Measurements from ENCODE around the gene SUSD2. TPM values are rescaled to one million over a fixed set of nuclear protein-coding genes. Genes with fewer than 3 reads are reported as not detected.
"Not testable (repeated sequence)": the region's sequence is repeated elsewhere in the genome, so short reads cannot be mapped to it uniquely, and the experiment has no call there.

The SUSD2 gene
- total and polyA plus RNA-seq, 2 donors (not counting 1 experiment from before 2014, with no cell fraction given): 10.6 to 11.9 TPM

GRCh38 chr22:24181996-24182899, 961 bp downstream of the SUSD2 start:
- no peak for DNase-seq (ENCODE audit: low read depth in 2 of 2)
- no peak for TF ChIP-seq EZH2 (IDR thresholded peaks at IDR 0.05; ENCODE audit: low read length, missing control alignments)
- TF ChIP-seq CTCF (conservative IDR thresholded peaks at IDR 0.05 in 1 of 2, IDR thresholded peaks at IDR 0.05 in 1 of 2; ENCODE audit: low read depth in 1 of 2, low read length in 2 of 2): peak; percentile 9 to 32
- peaks cover 2% of the 10 kb centered on the region for H3K4me1 ChIP-seq (ENCODE audit: control insufficient read depth, extremely low read depth, insufficient read depth, low read length)

GRCh38 chr22:24182900-24183246, 1.6 kb downstream of the SUSD2 start:
- not testable (repeated sequence) for H3K79me2 ChIP-seq (ENCODE audit: control insufficient read depth, insufficient read depth, low read length); H3K27ac ChIP-seq (ENCODE audit: insufficient read depth, low read length); H3K4me2 ChIP-seq (ENCODE audit: extremely low read depth, insufficient read depth, low read length); H3K9ac ChIP-seq (ENCODE audit: insufficient read depth, low read length); H3K4me3 ChIP-seq (replicated peaks in 1 of 4; ENCODE audit: control extremely low read depth in 1 of 4, insufficient read depth in 1 of 4, low read depth in 3 of 4, low read length in 4 of 4); H3K4me1 ChIP-seq (ENCODE audit: control insufficient read depth, extremely low read depth, insufficient read depth, low read length); H3K36me3 ChIP-seq (ENCODE audit: control insufficient read depth, insufficient read depth, low read length); H2AFZ ChIP-seq (ENCODE audit: low read length); H3K27me3 ChIP-seq (ENCODE audit: control insufficient read depth, insufficient read depth, low read length); H4K20me1 ChIP-seq (ENCODE audit: control insufficient read depth, extremely low read depth, insufficient read depth, low read length); H3K9me3 ChIP-seq (ENCODE audit: control insufficient read depth, insufficient read depth, low read depth, low read length); DNase-seq (ENCODE audit: low read depth in 2 of 2)

More at GRCh38 chr22:24181996-24182899, 961 bp downstream of the SUSD2 start:
- peaks cover under 1% of the 10 kb centered on the region for H3K36me3 ChIP-seq (ENCODE audit: control insufficient read depth, insufficient read depth, low read length)
- H3K9me3 ChIP-seq (ENCODE audit: control insufficient read depth, insufficient read depth, low read depth, low read length): no peaks in the 10 kb centered on the region
- H3K9ac ChIP-seq (ENCODE audit: insufficient read depth, low read length): no peak overlapping the region
- no peaks in the 10 kb centered on the region for H3K27me3 ChIP-seq (ENCODE audit: control insufficient read depth, insufficient read depth, low read length)
- no peak overlapping the region for H3K27ac ChIP-seq (ENCODE audit: insufficient read depth, low read length)
- H3K4me2 ChIP-seq (ENCODE audit: extremely low read depth, insufficient read depth, low read length): no peak overlapping the region
- no peaks in the 10 kb centered on the region for H3K79me2 ChIP-seq (ENCODE audit: control insufficient read depth, insufficient read depth, low read length)
- no peak overlapping the region for H3K4me3 ChIP-seq (replicated peaks in 1 of 4; ENCODE audit: control extremely low read depth in 1 of 4, insufficient read depth in 1 of 4, low read depth in 3 of 4, low read length in 4 of 4)
- H4K20me1 ChIP-seq (ENCODE audit: control insufficient read depth, extremely low read depth, insufficient read depth, low read length): no peaks in the 10 kb centered on the region
- no peak overlapping the region for H2AFZ ChIP-seq (ENCODE audit: low read length)

- TF ChIP-seq CTCF (conservative IDR thresholded peaks at IDR 0.05 in 1 of 2, IDR thresholded peaks at IDR 0.05 in 1 of 2; ENCODE audit: low read depth in 1 of 2, low read length in 2 of 2) (no peak), EZH2 (IDR thresholded peaks at IDR 0.05; ENCODE audit: low read length, missing control alignments) (no peak)
- Histone ChIP-seq H3K27ac (ENCODE audit: insufficient read depth, low read length) (no peak overlapping the region), H4K20me1 (ENCODE audit: control insufficient read depth, extremely low read depth, insufficient read depth, low read length) (no peaks in the 10 kb centered on the region), H3K4me3 (replicated peaks in 1 of 4; ENCODE audit: control extremely low read depth in 1 of 4, insufficient read depth in 1 of 4, low read depth in 3 of 4, low read length in 4 of 4) (no peak overlapping the region), H3K79me2 (ENCODE audit: control insufficient read depth, insufficient read depth, low read length) (no peaks in the 10 kb centered on the region), H3K9ac (ENCODE audit: insufficient read depth, low read length) (no peak overlapping the region), H3K4me2 (ENCODE audit: extremely low read depth, insufficient read depth, low read length) (no peak overlapping the region), H3K36me3 (ENCODE audit: control insufficient read depth, insufficient read depth, low read length) (peaks cover 2% of the 10 kb centered on the region), H3K27me3 (ENCODE audit: control insufficient read depth, insufficient read depth, low read length) (no peaks in the 10 kb centered on the region), H2AFZ (ENCODE audit: low read length) (no peak overlapping the region), H3K9me3 (ENCODE audit: control insufficient read depth, insufficient read depth, low read depth, low read length) (no peaks in the 10 kb centered on the region), H3K4me1 (ENCODE audit: control insufficient read depth, extremely low read depth, insufficient read depth, low read length) (peaks cover 2% of the 10 kb centered on the region)
- DNase-seq (ENCODE audit: low read depth in 2 of 2): no peak
Measured at GRCh38 chr22:24183321-24184031, 2.2 kb downstream of the SUSD2 start.
